ENCODE measurements around the gene MAFB. TPM values are rescaled to one million over a fixed set of nuclear protein-coding genes. Genes with fewer than 3 reads are reported as not detected.

Gene MAFB
- total RNA-seq, 1 experiment from 2014 or later: 0.85 TPM

- no peak overlapping the region for H2BK15ac ChIP-seq (ENCODE audit: low read depth, low read length)
- H3K4ac ChIP-seq (ENCODE audit: low read depth, low read length): no peak overlapping the region
- no peak overlapping the region for H2BK5ac ChIP-seq (ENCODE audit: insufficient read length, low read length)
- H4K8ac ChIP-seq (replicated peaks; ENCODE audit: insufficient read length, low read depth, low read length): no peak overlapping the region
- DNase-seq: no peak
- Mint-ChIP-seq H3K9me3 (no peaks in the 10 kb centered on the region), H3K4me1 (peaks cover 23 to 36% of the 10 kb centered on the region in 2 experiments), H3K27ac (no peak overlapping the region), H3K27me3 (ENCODE audit: low read depth) (peaks cover 90% of the 10 kb centered on the region), H3K4me3 (no peak overlapping the region), H3K36me3 (ENCODE audit: insufficient read depth in 1 of 3, low read depth in 3 of 3) (no peaks in the 10 kb centered on the region)
- H2BK120ac ChIP-seq (ENCODE audit: low read depth, low read length, poor library complexity, severe bottlenecking): no peak overlapping the region
- H3K14ac ChIP-seq (ENCODE audit: insufficient read depth, low read length): no peak overlapping the region
- no peak overlapping the region for H4K91ac ChIP-seq (ENCODE audit: insufficient read length, low read depth, low read length)
- H3K23me2 ChIP-seq (ENCODE audit: insufficient read length, low read depth, low read length, poor library complexity, severe bottlenecking): peaks cover 2% of the 10 kb centered on the region
- H3K79me2 ChIP-seq (ENCODE audit: insufficient read depth, low read length): no peaks in the 10 kb centered on the region
- no peak overlapping the region for H4K5ac ChIP-seq (ENCODE audit: insufficient read length, low read depth, low read length)
- H3K9ac ChIP-seq (ENCODE audit: extremely low read depth, insufficient read length, low read length): no peak overlapping the region
- no peak overlapping the region for H3K4me2 ChIP-seq (ENCODE audit: insufficient read depth, insufficient read length, low read length)
- TF ChIP-seq CTCF (conservative IDR thresholded peaks at IDR 0.05): no peak
- H3K9me3 ChIP-seq (ENCODE audit: control insufficient read depth, low read depth, low read length): no peaks in the 10 kb centered on the region
- H2AFZ ChIP-seq (ENCODE audit: low read length): no peak overlapping the region
- no CpG with 5 or more reads among the region's 3 CpGs for WGBS (ENCODE audit: extremely low coverage, insufficient read length, low lambda C conversion rate)
- H3K27ac ChIP-seq (ENCODE audit: insufficient read length, low read depth, low read length): no peak overlapping the region
- peaks cover 7% of the 10 kb centered on the region; the same call in 1 of the 2 replicates for H3K4me1 ChIP-seq (ENCODE audit: insufficient read depth, low read length)
- peaks cover 39% of the 10 kb centered on the region for H3K27me3 ChIP-seq (ENCODE audit: insufficient read depth, low read length)
- no peaks in the 10 kb centered on the region for H4K20me1 ChIP-seq (ENCODE audit: control insufficient read depth, insufficient read depth, insufficient read length)
- H2BK12ac ChIP-seq (ENCODE audit: insufficient read length, low read depth, low read length): no peak overlapping the region
- no peak overlapping the region for H3K18ac ChIP-seq (ENCODE audit: insufficient read length, low read depth, low read length)
- H2BK20ac ChIP-seq (ENCODE audit: low read depth, low read length, poor library complexity, severe bottlenecking): no peak overlapping the region
- H3K56ac ChIP-seq (ENCODE audit: insufficient read length, low read depth, low read length): no peak overlapping the region
- H3T11ph ChIP-seq (ENCODE audit: low read length): no peak overlapping the region
- H2AK5ac ChIP-seq (ENCODE audit: insufficient read length, low read length): no peak overlapping the region
- H3K79me1 ChIP-seq (ENCODE audit: insufficient read depth, low read depth, low read length, poor library complexity, severe bottlenecking): no peaks in the 10 kb centered on the region
- H3K23ac ChIP-seq (ENCODE audit: insufficient read length, low read depth, low read length): no peak overlapping the region
These were observed 10.7 kb downstream of the MAFB start for GRCh38 chr20:40678286-40678875.
